Keratinocyte (primary cell): Measurements from ENCODE around the gene FAM219B. TPM values are rescaled to one million over a fixed set of nuclear protein-coding genes. Genes with fewer than 3 reads are reported as not detected.

Source experiments
- DNase-seq: peaks from one replicate; pipeline ENCODE4 v3.0.0-alpha.2; 2011; ENCODE audit warnings: low read depth, missing footprints, low spot score
- FAIRE-seq: peaks from 2 replicates; lab custom pipeline; 2011; peaks lifted over from hg19 to GRCh38; lab: Jason Lieb, UNC
- H2AFZ ChIP-seq: 2 replicates; pipeline ENCODE4 v1.6.0; 2012; ENCODE audit warnings: low read length, control low read depth, inconsistent platforms; ENCODE audit not compliant: control insufficient read depth
- H3K27ac ChIP-seq: 2 replicates; pipeline ENCODE4 v1.5.1; 2011; ENCODE audit warnings: low read length; ENCODE audit not compliant: control insufficient read depth, insufficient read depth
- H3K27me3 ChIP-seq: 3 replicates; pipeline ENCODE4 v1.6.0; 2011; ENCODE audit warnings: low read length; ENCODE audit not compliant: control insufficient read depth, insufficient read depth; ENCODE audit errors: extremely low read depth
- H3K36me3 ChIP-seq, 2 experiments: 2 replicates in 1 of 2; 3 replicates in 1 of 2; pipeline ENCODE4 v1.5.1; 2011; ENCODE audit warnings: low read length in 2 of 2, mild to moderate bottlenecking in 1 of 2; ENCODE audit not compliant: control insufficient read depth in 2 of 2, insufficient read depth in 2 of 2; ENCODE audit errors: extremely low read depth in 1 of 2
- H3K4me1 ChIP-seq: 3 replicates; pipeline ENCODE4 v1.5.1; 2011; ENCODE audit warnings: low read length; ENCODE audit not compliant: control insufficient read depth, insufficient read depth; ENCODE audit errors: extremely low read depth
- H3K4me2 ChIP-seq: 3 replicates; pipeline ENCODE4 v1.6.0; 2011; ENCODE audit warnings: low read depth, low read length; ENCODE audit not compliant: control insufficient read depth, insufficient read depth; ENCODE audit errors: extremely low read depth
- H3K4me3 ChIP-seq, 3 experiments: fragments of 200-600 bp in 1 of 3; sonication (generic) in 1 of 3; 2 replicates in 2 of 3; 3 replicates in 1 of 3; pipeline ENCODE4 v1.5.1; 2011 to 2016; ENCODE audit warnings: low read length in 3 of 3, mild to moderate bottlenecking in 3 of 3, control low read depth in 2 of 3, inconsistent platforms in 1 of 3, low read depth in 1 of 3, mixed read lengths in 1 of 3, mixed run types in 1 of 3, moderate library complexity in 1 of 3; ENCODE audit not compliant: control insufficient read depth in 2 of 3, insufficient read depth in 2 of 3; ENCODE audit errors: extremely low read depth in 1 of 3
- H3K79me2 ChIP-seq: 2 replicates; pipeline ENCODE4 v1.6.0; 2012; ENCODE audit warnings: low read length; ENCODE audit not compliant: control insufficient read depth, insufficient read depth
- H3K9ac ChIP-seq: 3 replicates; pipeline ENCODE4 v1.6.0; 2011; ENCODE audit warnings: low read length; ENCODE audit not compliant: control insufficient read depth, insufficient read depth; ENCODE audit errors: extremely low read depth
- H3K9me1 ChIP-seq: 3 replicates; pipeline ENCODE4 v1.6.0; 2011; ENCODE audit warnings: low read length; ENCODE audit not compliant: control insufficient read depth, insufficient read depth; ENCODE audit errors: extremely low read depth
- H3K9me3 ChIP-seq: 2 replicates; pipeline ENCODE4 v1.5.1; 2012; ENCODE audit warnings: low read depth, low read length; ENCODE audit not compliant: control insufficient read depth
- H4K20me1 ChIP-seq: 3 replicates; pipeline ENCODE4 v1.6.0; 2011; ENCODE audit warnings: low read length; ENCODE audit not compliant: control insufficient read depth, insufficient read depth; ENCODE audit errors: extremely low read depth
- EZH2 ChIP-seq: IDR thresholded peaks from one replicate; pipeline ENCODE4 v1.6.1; 2012; ENCODE audit warnings: inconsistent platforms, mild to moderate bottlenecking, low read length, moderate library complexity
- dilution Hi-C: fragments of 300-500 bp; cut with MboI; formaldehyde crosslinking; loops from one replicate; pipeline ENCODE4 v1.7.0; 2020; ENCODE audit warnings: low sequenced_read_pairs; ENCODE audit not compliant: extremely low pct_ligation_motif_present
- polyA plus RNA-seq, 5 experiments: library from polyadenylated mRNA; depleted of rRNA in 3 of 5; stranded (reverse) in 3 of 5; stranded (forward) in 1 of 5; unstranded in 1 of 5; fragments of >200 nt; gene quantifications; 1 replicate in 1 of 5; 2 replicates in 3 of 5; 3 replicates in 1 of 5; pipeline versions ENCODE4 v1.2.1 to v1.2.3, GENCODE V29; 2011 to 2012; ENCODE audit warnings: missing spikeins in 2 of 5, low read depth in 1 of 5, low replicate concordance in 1 of 5
- TF ChIP-seq, protein P1 (sequence below), 3 experiments: IDR thresholded peaks in 1 of 3; conservative IDR thresholded peaks in 1 of 3; optimal IDR thresholded peaks in 1 of 3; 2 replicates in 2 of 3; 3 replicates in 1 of 3; pipeline versions ENCODE3 to v1.5.1; 2011; ENCODE audit warnings: low read length in 3 of 3, mild to moderate bottlenecking in 3 of 3, moderate library complexity in 2 of 3, control low read depth in 1 of 3, inconsistent platforms in 1 of 3; ENCODE audit not compliant: insufficient read depth in 2 of 3; ENCODE audit errors: extremely low read depth in 1 of 3

Gene FAM219B
- polyA plus RNA-seq, 1 donor (not counting 4 experiments of a cell fraction or from before 2014, with no cell fraction given), result 45.4 TPM

DNA sequence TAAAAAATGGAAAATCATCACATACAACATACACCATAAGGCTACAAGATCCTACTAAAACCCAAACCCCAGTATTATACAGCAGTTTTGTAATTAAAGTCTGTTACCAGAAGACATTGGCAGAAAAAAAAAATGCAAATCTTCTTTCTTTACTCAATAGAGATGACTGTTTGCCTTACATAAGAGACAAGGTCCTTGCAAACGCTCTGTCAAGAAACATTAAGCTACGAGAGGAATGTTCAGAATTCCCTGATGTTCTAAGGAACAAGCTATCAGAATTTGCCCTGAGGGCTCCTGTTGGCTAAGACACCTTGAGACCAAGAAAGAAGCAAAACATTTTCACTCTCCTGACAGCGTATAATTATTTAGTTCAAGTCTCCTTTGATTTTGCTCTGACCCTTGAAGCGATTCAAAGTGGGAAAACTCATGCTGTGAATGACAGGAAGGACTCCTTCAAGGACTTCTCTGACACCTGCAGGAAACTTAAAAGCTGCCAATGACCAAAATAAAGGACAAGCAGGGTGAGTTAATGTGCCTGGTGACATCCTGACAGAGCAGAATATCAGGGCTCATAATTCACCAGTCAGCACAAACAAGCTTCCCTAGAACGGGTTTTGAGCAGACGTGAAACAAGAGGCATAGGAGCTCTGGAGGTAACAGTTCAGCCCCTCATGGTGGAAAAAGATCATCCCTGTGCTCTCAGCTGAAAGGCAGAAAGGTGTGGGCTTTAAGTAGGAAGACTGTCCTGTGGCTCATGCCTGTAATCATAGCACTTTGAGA is 36.0 kb downstream of the FAM219B start:
- Histone ChIP-seq H3K4me1 (peaks cover 59% of the 10 kb centered on the region), H3K4me2 (peak overlapping the region; percentile 68), H3K4me3 (peak overlapping the region in 2 of 3 experiments; percentile 22 to 43), H3K27ac (peak overlapping the region; percentile 17), H3K9ac (peak overlapping the region; percentile 36), H3K79me2 (peaks cover 52% of the 10 kb centered on the region), H3K9me1 (peaks cover 4% of the 10 kb centered on the region), H3K9me3 (no peaks in the 10 kb centered on the region), H4K20me1 (peaks cover 13% of the 10 kb centered on the region), H2AFZ (no peak overlapping the region), H3K36me3 (peaks cover 0 to 3% of the 10 kb centered on the region in 2 experiments), H3K27me3 (no peaks in the 10 kb centered on the region)
- FAIRE-seq (no peak), DNase-seq (peak; percentile 35)
- dilution Hi-C loops, result no loop called here
- TF ChIP-seq EZH2, result no peak
- TF ChIP-seq, protein P1, sequence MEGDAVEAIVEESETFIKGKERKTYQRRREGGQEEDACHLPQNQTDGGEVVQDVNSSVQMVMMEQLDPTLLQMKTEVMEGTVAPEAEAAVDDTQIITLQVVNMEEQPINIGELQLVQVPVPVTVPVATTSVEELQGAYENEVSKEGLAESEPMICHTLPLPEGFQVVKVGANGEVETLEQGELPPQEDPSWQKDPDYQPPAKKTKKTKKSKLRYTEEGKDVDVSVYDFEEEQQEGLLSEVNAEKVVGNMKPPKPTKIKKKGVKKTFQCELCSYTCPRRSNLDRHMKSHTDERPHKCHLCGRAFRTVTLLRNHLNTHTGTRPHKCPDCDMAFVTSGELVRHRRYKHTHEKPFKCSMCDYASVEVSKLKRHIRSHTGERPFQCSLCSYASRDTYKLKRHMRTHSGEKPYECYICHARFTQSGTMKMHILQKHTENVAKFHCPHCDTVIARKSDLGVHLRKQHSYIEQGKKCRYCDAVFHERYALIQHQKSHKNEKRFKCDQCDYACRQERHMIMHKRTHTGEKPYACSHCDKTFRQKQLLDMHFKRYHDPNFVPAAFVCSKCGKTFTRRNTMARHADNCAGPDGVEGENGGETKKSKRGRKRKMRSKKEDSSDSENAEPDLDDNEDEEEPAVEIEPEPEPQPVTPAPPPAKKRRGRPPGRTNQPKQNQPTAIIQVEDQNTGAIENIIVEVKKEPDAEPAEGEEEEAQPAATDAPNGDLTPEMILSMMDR (optimal IDR thresholded peaks at IDR 0.05 in 1 of 3, IDR thresholded peaks at IDR 0.05 in 1 of 3, conservative IDR thresholded peaks at IDR 0.05 in 1 of 3; ENCODE audit: extremely low read depth in 1 of 3, insufficient read depth in 2 of 3, low read length in 3 of 3), result no peak

- peaks cover 0 to 3% of the 10 kb centered on the region in 2 experiments for H3K36me3 ChIP-seq
- H3K9me1 ChIP-seq, result peaks cover 4% of the 10 kb centered on the region
- peaks cover 53% of the 10 kb centered on the region for H3K79me2 ChIP-seq
- peak overlapping the region in 1 of 3 experiments; percentile 19 for H3K4me3 ChIP-seq
- DNase-seq (no peak), FAIRE-seq (no peak)
- dilution Hi-C loops, result no loop called here
- H3K9me3 ChIP-seq, result no peaks in the 10 kb centered on the region
- no peak overlapping the region for H2AFZ ChIP-seq
- peak overlapping the region; percentile 68 for H3K4me2 ChIP-seq
- no peak for TF ChIP-seq EZH2
- TF ChIP-seq, protein P1 (optimal IDR thresholded peaks at IDR 0.05 in 1 of 3, IDR thresholded peaks at IDR 0.05 in 1 of 3, conservative IDR thresholded peaks at IDR 0.05 in 1 of 3; ENCODE audit: extremely low read depth in 1 of 3, insufficient read depth in 2 of 3, low read length in 3 of 3), result no peak
- H3K4me1 ChIP-seq, result peaks cover 64% of the 10 kb centered on the region
- no peak overlapping the region for H3K27ac ChIP-seq
- H3K27me3 ChIP-seq, result no peaks in the 10 kb centered on the region
- H3K9ac ChIP-seq, result no peak overlapping the region
- peaks cover 13% of the 10 kb centered on the region for H4K20me1 ChIP-seq
Measured at GRCh38 chr15:74869726-74870407, 36.8 kb downstream of the FAM219B start.
